ENCODE results near the gene TMEM132C.

The TMEM132C gene

DNA sequence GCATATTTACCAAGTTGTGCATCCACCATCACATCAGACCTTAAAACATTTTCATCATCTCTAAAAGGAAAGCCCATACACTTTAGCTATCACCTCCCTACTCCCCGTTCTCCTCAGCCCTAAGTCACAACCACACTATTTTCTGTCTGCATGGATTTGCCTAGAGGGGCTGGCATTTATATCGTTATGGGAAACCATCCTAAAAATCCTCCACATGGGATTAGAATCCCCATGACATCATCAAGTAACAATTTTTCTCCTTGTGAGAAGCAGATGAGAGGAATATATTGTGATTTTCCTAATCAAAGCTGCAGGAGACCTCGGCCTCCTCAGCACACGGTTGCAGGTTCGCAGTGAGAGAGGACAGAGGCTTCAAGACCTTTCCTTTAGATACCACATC lies 442.7 kb downstream of the TMEM132C start:
- Histone ChIP-seq H3K9me3 (ENCODE audit: severe bottlenecking) (no peaks in the 10 kb centered on the region), H3K27me3 (ENCODE audit: insufficient read depth, poor library complexity, severe bottlenecking) (no peaks in the 10 kb centered on the region), H3K27ac (ENCODE audit: poor library complexity, severe bottlenecking) (no peak overlapping the region), H3K36me3 (ENCODE audit: low read depth) (no peaks in the 10 kb centered on the region), H3K4me1 (ENCODE audit: insufficient read depth, poor library complexity, severe bottlenecking) (no peaks in the 10 kb centered on the region), H3K4me3 (ENCODE audit: severe bottlenecking) (no peak overlapping the region)
- TF ChIP-seq, protein P1, sequence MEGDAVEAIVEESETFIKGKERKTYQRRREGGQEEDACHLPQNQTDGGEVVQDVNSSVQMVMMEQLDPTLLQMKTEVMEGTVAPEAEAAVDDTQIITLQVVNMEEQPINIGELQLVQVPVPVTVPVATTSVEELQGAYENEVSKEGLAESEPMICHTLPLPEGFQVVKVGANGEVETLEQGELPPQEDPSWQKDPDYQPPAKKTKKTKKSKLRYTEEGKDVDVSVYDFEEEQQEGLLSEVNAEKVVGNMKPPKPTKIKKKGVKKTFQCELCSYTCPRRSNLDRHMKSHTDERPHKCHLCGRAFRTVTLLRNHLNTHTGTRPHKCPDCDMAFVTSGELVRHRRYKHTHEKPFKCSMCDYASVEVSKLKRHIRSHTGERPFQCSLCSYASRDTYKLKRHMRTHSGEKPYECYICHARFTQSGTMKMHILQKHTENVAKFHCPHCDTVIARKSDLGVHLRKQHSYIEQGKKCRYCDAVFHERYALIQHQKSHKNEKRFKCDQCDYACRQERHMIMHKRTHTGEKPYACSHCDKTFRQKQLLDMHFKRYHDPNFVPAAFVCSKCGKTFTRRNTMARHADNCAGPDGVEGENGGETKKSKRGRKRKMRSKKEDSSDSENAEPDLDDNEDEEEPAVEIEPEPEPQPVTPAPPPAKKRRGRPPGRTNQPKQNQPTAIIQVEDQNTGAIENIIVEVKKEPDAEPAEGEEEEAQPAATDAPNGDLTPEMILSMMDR (IDR thresholded peaks at IDR 0.05; ENCODE audit: poor library complexity, severe bottlenecking) = no peak
- ATAC-seq (ENCODE audit: low read depth) (no peak), DNase-seq (ENCODE audit: low spot score) (no peak)

DNA sequence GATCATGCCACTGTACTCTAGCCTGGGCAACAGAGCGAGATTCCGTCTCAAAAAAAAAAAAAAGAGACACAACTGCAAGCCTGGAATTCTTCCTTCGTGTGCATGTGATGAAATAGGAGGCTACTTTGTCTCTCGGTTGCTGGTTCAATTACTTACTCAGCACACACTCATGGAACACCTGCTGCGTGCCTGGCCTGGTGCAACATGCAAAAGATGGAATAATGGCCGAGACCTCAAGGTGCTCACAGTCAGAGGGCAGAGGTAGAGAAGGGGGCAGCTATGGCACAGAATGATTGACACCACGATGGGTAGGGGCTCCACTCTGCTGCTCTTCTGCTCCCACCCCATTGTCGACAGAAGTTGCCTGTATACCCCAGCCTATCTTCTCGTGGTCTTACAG lies 444.5 kb downstream of the TMEM132C start:
- DNase-seq (ENCODE audit: low spot score) (no peak), ATAC-seq (ENCODE audit: low read depth) (no peak)
- Histone ChIP-seq H3K36me3 (ENCODE audit: low read depth) (no peaks in the 10 kb centered on the region), H3K27me3 (ENCODE audit: insufficient read depth, poor library complexity, severe bottlenecking) (no peaks in the 10 kb centered on the region), H3K4me1 (ENCODE audit: insufficient read depth, poor library complexity, severe bottlenecking) (no peaks in the 10 kb centered on the region), H3K27ac (ENCODE audit: poor library complexity, severe bottlenecking) (no peak overlapping the region), H3K4me3 (ENCODE audit: severe bottlenecking) (no peak overlapping the region), H3K9me3 (ENCODE audit: severe bottlenecking) (no peaks in the 10 kb centered on the region)
- TF ChIP-seq, protein P1 (IDR thresholded peaks at IDR 0.05; ENCODE audit: poor library complexity, severe bottlenecking) = no peak

DNA sequence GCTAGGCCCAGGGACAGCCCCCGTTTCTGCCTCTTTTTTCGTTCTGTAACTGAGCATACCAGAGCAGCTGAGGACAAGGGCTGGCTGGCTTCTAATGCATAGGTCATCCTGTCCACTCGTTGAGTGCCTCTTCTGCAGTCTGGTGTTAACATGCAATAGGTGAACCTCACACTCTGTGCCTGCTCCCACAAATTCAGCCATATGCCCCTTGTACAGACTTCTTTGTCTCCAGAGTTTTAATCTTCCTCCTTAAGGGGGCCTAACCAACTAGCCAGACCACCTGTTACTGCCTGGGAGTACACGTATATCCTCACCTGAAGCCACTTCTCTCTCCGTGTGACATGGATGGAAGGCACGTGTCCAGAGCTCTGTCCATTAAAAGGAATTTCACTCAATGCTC lies 445.7 kb downstream of the TMEM132C start:
- Histone ChIP-seq H3K27me3 (ENCODE audit: insufficient read depth, poor library complexity, severe bottlenecking) (no peaks in the 10 kb centered on the region), H3K27ac (ENCODE audit: poor library complexity, severe bottlenecking) (no peak overlapping the region), H3K4me1 (ENCODE audit: insufficient read depth, poor library complexity, severe bottlenecking) (no peaks in the 10 kb centered on the region), H3K4me3 (ENCODE audit: severe bottlenecking) (no peak overlapping the region), H3K9me3 (ENCODE audit: severe bottlenecking) (no peaks in the 10 kb centered on the region), H3K36me3 (ENCODE audit: low read depth) (no peaks in the 10 kb centered on the region)
- ATAC-seq (ENCODE audit: low read depth) (no peak), DNase-seq (ENCODE audit: low spot score) (no peak)
- TF ChIP-seq, protein P1 (IDR thresholded peaks at IDR 0.05; ENCODE audit: poor library complexity, severe bottlenecking) = no peak

DNA sequence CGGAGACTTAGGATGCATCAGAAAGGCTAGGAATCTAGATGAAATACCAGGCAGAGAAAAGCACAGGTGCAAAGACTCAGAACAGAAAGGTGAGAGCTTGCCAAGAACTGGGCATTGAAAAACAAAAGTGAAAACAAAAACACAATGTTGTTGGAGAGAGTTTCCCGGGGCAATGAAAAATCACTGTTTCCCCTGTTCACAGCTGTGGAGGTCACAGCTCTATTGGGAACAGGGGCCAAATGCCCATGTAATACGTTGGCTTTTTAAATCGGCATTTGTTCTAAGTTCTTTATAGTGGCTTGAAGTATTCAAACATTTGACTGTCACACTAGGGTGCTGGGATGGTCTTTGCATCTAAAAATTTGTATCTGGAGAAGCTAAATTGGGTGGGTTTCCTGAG lies 448.5 kb downstream of the TMEM132C start:
- Histone ChIP-seq H3K9me3 (ENCODE audit: severe bottlenecking) (no peaks in the 10 kb centered on the region), H3K4me1 (ENCODE audit: insufficient read depth, poor library complexity, severe bottlenecking) (no peaks in the 10 kb centered on the region), H3K27me3 (ENCODE audit: insufficient read depth, poor library complexity, severe bottlenecking) (no peaks in the 10 kb centered on the region), H3K27ac (ENCODE audit: poor library complexity, severe bottlenecking) (no peak overlapping the region), H3K4me3 (ENCODE audit: severe bottlenecking) (no peak overlapping the region), H3K36me3 (ENCODE audit: low read depth) (no peaks in the 10 kb centered on the region)
- TF ChIP-seq, protein P1 (IDR thresholded peaks at IDR 0.05; ENCODE audit: poor library complexity, severe bottlenecking) = no peak
- DNase-seq (ENCODE audit: low spot score) (no peak), ATAC-seq (ENCODE audit: low read depth) (no peak)

DNA sequence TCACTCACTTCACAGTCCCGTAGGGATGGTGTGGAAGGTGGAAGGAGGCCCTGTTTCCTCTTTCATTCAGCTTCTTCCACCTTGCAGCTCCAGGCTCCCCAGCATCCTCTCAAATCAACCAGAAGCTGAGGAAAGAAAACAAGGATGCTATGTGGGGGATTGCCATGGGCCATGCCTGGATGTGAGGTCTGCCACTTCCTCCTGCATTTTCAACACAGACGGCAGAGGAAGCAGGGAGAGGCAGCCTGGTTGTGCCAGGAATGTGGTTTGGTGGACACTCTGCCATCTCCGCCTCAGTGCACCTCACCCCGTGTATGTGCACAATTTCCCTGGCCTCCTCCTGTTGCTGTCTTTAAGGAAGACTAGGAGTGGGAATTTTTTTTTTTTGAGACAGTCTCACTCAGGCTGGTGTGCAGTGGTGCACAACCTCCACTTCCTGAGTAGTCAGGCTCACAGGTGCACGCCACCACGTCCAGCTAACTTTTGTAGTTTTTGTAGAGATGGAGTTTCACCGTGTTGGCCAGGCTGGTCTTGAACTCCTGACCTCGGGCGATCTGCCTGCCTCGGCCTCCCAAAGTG lies 457.6 kb downstream of the TMEM132C start:
- TF ChIP-seq, protein P1 (IDR thresholded peaks at IDR 0.05; ENCODE audit: poor library complexity, severe bottlenecking) = no peak
- H3K36me3 ChIP-seq (ENCODE audit: low read depth) = no peaks in the 10 kb centered on the region
- no peak for DNase-seq (ENCODE audit: low spot score)
- no peaks in the 10 kb centered on the region for H3K4me1 ChIP-seq (ENCODE audit: insufficient read depth, poor library complexity, severe bottlenecking)
- ATAC-seq (ENCODE audit: low read depth) = no peak
- no peak overlapping the region for H3K4me3 ChIP-seq (ENCODE audit: severe bottlenecking)
- no peaks in the 10 kb centered on the region for H3K27me3 ChIP-seq (ENCODE audit: insufficient read depth, poor library complexity, severe bottlenecking)
- no peaks in the 10 kb centered on the region for H3K9me3 ChIP-seq (ENCODE audit: severe bottlenecking)
- no peak overlapping the region for H3K27ac ChIP-seq (ENCODE audit: poor library complexity, severe bottlenecking)

Measured in RWPE2 (cell line).